NCI-H2196 (cell line): ENCODE data around the gene ELMO1.

ENCODE experiments used
- DNase-seq: peaks from one replicate; lab custom pipeline; 2025; ENCODE audit not compliant: unreplicated experiment; lab: John Stamatoyannopoulos, UW

ELMO1 gene

DNA sequence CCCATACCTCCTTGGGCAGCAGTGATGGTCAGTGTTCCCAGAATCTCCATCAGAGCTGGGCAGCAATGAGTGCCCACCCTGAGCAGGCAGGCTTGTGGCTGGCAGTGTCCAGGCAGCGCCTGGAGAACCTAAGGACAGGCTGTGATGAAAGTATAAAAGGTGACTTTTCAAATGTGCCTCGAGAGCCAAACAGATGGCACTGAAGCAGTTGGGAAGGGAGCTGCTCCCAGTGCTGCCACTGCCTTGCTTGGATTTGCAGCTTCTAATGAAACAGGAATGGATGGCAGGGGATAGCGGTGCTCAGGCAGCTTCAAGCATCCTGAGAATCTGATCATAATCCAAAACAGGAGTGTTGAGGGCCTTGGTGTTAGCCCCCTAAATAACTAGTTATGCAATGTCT lies 544.6 kb downstream of the ELMO1 start:
- no peak for DNase-seq

DNA sequence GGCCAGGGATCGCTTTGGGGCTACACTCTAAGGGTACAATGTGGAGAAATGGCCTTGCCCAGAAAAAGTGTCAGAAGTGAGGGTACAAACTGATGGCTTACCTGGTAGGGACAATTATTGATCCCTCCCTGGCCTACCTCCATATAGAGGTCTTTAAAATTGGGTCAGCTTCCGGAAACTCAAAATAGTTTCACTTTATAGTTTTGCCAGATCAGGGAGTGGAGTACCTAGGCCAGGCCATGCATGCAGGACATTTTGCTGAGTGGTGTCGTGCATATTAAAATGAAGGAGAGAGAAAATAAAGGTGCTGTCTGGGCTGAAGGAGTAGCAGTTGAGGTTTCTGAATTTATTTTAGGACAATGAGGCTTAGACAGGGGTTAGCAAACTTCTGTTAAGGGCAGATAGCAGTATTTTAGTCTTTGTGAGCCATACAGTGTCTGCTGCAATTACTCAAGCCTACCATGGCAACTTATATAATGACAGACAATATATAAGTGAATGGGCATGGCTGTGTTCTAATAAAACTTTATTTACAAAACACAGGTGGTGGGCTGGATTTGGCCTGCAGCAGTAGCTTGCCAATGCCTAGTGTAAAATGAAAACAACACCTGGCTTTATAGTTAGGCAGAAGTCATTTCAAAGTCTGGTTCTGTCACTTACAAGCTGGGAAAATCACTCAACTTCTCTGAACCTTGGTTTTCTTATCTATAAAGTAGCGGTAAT lies 547.5 kb downstream of the ELMO1 start:
- no peak for DNase-seq

DNA sequence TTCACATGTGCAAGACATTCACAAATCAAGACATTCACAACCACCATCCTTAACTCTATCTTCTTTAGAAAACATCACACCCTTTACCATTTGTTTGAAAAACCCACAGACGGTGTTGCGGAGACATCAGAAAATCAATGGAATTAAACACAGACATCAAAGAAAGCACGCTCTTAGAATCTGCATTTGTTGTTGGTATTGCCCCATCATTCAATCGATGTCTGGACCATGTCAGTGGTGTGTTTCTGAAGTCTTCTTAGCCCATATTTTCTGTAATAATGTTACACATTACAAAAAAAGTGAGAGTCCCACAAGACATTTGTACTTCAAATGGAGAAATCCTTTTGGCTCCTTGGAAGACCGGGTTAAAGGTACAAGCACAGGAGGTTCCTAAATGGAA lies 550.5 kb downstream of the ELMO1 start:
- no peak for DNase-seq

DNA sequence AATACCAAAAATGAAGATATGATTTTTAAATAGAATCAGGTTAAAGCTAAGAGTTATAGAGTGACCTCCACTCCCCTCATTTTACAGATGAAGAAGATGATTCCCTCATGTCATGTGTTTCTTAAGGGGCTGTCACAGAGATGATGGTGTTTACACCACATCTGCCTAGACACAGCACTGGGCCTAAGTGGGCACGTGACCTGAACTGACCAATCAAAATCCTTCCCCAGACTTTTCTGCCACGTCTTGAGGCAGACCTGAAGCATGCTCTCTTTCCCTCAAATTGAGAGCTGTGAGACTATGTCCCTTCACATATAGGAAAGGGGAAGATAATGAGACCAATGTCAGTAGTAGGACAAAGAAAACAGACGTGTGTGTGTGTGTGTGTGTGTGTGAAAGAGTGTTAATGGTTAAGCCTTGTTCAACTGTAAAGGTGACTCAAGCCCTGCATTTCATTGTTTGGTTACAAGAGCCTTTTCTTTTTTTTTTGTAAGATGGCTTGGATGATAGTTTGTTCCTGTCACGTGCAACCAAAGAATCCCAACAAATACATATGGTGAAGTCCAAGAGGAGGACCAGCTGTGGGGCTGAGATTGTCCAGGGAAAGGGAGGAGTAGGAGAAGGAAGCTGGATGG lies 551.6 kb downstream of the ELMO1 start:
- DNase-seq: no peak

DNA sequence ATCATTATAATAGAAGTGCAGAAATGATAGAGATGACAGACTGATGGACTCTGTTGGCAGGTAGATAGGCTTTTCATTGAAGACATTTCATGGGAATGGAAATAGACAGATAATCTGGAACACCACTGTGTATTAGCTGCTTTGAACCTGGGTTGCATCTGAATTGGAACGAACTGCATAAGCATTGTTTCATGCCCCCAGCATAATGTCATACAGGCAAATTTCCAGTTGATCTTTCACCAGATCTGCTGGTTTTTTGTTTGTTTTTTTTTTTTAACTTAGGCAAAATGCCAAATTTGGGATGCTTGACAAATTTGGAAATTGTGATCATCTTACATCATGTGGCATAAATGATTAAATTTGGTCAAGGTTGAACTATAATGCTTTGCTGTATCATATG lies 552.2 kb downstream of the ELMO1 start:
- no peak for DNase-seq

DNA sequence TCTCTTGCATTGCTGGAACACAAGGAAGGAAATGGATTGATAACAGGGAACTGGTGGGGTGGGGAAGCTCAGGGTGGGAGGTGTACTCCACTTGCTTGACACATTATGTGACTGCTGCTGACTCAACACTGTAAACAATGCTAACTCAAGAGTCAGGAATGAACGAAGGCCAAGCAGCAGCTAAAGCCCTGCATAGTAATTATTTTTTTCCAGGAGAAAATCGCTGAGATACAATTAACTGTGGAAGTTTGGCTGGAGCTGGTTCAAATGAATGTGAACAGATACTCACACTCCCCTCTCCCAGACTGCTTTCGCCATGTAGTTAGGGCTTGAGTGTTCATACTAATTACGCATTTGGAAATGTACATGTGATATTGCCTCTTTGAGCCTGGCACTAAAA lies 553.5 kb downstream of the ELMO1 start:
- no peak for DNase-seq

DNA sequence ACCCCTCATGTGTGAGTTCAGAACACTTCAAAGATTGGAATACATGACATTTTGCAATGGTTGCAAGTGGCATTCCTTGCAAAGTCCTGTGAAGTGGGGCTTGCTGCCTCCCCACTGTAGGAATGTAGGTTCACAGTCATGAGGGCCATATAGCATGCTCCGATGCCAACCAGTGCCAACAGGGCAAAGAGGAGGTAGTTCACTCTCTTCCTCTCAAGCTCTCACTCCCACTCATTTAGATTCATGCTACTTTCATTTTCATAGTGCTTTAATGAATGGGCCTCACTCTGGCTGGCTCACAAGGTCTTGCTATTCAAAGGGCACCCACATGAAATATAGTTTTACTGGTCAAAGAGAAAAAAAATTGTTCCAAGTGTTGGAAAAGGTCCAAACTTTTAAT lies 554.5 kb downstream of the ELMO1 start:
- no peak for DNase-seq

DNA sequence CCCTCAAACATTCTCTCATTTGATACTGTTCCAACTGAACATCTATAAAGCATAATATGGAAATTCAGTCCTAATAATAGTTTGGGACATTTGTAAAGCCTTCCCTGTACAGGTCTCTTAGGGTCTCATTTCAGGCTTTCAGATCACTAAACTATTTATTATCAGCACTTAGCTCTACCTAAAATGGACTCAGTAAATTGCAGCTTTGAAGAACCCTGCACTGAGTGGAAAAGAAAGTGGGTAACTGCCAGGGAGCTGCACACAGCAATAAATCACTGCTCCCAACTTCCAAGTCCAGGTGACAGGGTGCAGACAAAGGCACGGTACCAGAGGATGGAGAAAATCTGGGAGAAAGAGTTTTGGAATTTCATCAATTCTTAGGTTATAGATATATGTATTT lies 559.5 kb downstream of the ELMO1 start:
- DNase-seq: no peak

DNA sequence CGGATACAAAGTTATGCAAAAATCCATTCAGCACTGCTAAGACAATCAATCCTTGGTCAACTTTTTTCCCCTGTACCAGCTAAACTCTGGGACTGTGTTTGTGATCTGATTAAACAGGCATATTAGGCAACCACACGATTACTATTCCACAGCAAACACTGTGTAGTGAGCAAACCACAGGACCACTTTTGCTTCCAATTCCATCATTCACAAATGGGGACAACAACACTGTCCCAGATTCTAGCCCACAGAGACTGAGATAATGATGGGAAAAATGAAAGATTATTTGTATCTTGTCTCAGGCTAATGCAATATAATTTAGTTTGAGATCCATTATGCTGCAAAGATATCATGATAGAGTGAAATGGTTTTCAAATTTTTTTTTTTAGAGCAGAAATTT lies 560.7 kb downstream of the ELMO1 start:
- DNase-seq: no peak

DNA sequence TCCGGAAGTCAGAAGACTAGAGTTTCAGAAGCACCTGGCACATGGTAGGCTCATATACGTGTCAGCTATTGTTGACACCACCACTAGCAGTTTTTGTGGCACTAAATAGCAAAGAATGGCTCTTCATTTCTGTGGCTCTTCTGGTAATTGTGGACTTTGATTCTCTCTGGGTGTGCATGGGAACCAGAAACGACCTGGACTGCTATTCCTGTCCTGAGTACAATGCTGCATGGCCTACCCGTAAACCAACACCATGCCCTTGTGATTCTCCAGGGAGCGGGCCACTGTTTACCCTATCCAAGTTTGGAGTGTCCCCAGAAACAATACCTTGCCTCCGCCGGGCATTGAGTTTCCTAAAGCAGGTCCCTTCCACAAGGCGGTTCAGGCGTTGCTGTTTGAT lies 561.4 kb downstream of the ELMO1 start:
- no peak for DNase-seq

DNA sequence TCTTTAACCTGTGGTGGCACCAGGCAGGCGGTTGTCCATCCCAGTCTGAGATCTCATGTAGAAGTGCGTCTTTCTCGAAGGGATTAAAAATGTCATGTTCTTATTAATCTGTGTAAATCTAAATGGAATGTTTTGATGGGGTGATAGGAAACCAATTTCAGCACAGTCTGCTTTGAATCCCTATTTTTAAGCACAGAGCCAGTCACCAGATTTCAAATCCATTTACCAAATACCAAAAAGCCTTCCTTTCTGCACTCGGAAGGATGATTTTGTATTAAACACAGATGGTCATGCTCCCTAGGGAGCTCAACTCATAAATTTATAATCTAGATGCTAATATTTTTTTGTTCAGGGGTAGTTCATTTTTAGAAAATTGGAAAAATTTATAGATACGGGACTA lies 563.8 kb downstream of the ELMO1 start:
- no peak for DNase-seq

DNA sequence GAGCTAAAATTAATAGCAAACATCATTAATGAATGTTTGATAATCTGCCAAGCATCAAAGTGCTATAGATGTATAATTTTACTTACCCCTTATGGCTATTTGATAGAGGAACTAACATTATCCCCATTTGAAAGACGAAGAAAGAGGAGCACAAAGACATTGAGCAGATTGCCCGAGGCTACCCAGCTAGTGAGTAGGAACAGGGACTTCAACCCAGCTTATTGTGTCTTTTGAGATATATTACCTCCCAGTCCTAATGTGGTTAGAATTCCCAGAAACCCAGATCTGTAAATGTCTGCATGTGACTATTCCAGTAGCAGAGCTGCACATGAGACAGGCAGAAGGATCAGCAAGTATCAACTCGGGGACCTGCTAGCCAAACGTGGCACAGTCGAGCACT lies 564.3 kb downstream of the ELMO1 start:
- no peak for DNase-seq

DNA sequence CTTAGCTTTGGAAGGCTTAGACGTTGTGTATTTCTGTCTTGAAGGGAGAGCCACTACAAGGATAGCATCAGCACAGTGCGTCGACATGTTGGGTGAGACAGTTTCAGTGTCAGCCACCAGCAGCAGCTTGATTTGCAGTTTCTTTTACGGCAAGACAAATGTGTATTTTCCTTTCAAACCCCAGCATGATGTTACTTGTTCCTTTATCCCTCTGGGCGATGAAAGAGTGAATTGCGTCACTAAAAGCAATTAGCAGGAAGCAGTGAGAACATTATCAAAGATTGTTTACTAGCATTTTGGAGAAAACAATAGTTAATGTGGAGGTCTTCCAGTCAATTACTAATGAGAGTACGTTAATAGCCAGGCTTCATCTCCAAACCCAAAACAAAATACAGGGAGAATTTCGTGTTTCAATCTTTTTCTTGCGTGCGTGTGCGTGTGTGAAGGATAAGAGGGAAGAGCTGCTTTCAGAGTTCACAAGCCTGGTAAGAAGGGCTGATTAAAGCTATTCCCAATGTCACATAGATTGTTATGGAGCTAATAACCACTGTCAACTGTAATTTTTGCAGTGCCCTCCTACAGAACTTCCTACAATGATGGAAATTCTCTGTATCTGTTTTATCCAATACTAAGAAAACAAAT lies 567.3 kb downstream of the ELMO1 start:
- no peak for DNase-seq

DNA sequence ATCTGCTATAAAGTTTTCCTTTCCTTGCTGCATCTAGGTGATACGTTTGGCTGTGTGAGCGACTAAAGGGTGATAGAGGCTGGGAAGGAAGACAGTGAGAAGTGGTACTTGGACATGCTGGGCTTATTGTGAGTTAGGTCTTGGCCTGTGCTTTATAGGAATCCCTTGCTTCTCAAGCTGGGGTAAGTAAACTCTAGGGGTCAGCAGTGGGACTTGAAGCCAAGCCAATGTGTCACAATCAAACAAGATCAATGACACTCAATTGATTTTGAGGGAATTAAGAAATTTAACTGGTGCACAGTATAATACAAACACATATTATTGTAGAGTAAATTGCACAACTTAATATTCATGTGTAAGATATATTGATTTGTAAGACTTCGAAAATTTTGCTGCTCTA lies 568.6 kb downstream of the ELMO1 start:
- DNase-seq: no peak

DNA sequence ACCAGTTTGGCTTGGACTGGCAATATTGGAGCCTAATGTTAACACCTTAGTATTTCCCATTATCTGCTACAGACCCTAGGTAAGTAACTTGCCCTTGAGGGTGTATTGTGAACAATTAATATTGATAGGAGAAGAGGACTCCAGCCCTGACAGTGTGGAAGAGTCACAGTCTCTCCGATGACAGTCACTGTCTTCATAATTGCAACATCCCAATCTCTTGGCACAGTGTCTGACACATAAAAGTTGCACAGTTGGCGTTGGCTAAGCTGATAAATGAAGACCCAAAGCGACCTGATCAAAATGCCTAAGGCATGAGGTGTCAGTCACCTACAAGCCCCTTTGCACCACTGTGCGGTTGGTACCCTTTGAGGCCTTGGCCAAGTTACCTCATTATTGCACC lies 569.6 kb downstream of the ELMO1 start:
- DNase-seq: no peak

DNA sequence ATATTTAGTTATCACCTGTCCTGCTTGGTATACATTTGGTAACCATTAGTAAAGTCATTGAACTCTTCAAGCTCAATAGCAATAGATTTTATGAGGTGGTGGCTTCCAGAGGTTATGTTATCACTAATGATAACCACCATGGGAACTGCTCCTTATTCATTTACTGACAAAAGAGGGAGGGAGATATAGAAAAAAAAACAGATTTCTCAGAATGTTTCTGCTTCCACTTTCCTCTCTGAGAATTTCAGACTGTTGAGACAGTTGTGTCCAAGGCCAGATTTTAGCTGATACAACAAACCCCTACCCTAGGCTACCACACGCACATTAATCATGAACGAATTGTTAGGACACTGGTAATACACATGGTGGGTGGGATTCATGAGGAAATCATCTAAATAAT lies 570.4 kb downstream of the ELMO1 start:
- no peak for DNase-seq

DNA sequence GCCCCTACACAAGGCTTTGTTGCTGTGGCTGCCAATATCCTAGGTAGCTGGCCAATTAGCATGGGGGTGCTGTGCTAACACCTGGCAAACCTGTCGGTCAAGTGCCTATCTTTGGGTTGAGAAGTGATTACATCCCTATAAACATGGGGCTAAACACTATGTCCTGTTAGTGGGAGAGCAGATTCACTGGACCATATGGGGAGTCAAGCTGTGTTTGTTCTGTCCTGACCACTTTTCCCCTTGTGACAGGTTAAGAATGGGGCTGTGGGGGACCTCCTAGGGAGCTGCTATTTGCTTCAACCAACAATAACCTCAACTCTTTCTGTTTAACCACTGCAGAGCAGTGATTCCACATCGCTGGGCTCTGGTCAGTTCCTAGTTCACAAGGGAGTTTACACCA lies 572.9 kb downstream of the ELMO1 start:
- no peak for DNase-seq

DNA sequence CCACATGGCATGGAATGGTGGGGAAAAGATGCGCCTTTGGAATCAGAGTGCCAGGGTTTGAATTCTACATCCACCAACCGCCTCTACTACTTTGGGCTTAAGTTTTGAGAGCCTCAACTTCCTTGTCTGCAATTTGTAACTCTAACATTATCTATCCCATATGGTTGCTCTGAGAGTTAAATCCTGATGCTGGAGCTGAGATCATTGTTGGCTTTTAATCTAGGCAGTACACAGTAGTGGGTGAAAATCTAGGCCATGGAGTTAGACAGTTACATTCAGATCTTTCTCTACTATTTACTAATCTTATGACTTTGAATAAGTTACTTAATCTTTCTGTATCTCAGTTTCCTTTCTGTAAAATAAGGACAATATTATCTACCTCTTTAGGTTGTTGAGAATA lies 574.6 kb downstream of the ELMO1 start:
- no peak for DNase-seq

DNA sequence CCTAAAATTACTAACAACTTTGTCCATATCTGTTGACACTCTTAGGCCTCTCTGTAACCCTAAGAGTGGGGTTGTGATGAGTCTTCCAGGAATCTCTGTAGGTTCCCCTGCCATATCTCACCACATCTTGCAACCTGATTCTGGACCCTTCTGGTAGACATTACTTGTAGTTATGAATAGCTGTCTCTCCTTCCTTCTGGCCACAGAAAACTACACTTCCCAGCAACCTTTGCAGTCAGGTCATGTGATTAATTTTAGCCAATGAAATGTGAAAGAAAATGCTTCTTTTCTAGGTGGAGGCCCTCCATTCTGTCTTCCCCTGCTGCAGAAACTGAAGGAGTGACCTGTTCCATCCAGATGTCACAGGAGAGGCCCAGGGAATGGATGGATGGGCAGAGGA lies 576.8 kb downstream of the ELMO1 start:
- DNase-seq: no peak

DNA sequence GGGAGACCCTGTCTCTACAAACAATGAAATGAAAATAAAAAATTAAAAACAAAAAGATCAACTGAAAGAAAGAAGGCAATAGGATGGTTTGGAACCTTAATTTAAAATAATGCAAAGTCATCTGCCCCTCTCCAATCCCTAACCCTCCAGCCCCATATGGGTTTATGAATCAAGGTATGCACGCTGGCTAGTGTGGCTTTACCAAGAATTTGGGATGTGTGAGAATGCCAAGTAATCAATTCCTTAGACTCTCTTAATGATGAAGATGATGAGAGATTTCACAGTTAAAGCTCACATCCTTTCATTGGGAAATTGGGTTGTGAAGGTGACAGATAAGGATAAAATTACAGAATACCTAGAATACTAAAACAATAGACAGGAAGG lies 577.3 kb downstream of the ELMO1 start:
- no peak for DNase-seq

DNA sequence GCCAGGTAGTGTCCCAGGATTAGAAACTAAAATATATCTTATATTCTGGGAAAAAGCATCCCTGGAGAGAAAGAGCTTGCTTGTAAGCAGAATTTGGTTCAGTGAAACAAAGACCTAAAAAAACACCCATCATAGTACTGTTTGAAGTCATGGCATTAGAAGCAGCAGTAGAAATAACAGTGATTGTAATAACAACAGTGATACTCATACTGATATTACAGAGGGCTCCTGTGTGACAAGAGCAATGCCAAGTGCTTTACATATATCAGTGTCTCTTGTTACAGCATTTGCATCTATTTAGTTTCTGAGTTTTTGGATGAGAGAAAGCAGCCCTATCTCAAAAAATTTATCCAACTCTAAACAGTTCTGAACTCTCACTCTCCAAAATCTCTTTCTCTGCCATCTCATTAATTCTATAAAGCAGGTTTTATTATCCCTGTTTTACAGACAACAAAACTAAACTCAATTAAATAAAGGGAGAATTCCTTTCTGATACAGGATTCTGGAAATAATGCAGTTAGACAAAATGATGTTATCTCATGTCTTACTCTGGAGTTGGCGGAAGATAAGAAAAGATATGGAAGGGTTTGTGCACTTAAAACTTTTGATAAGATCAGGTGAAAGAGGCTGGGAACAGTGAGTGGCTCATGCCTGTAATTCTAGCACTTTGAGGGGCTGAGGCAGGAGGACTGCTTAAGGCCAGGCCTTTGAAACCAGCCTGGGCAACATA lies 577.9 kb downstream of the ELMO1 start:
- DNase-seq: no peak
